ENCODE results near the gene CNTN4.
"Not testable (repeated sequence)": the region's sequence is repeated elsewhere in the genome, so short reads cannot be mapped to it uniquely, and the experiment has no call there.

Gene CNTN4

GRCh38 chr3:2727101-2727500 is 628.4 kb downstream of the CNTN4 start:
- DNase-seq = no peak

GRCh38 chr3:2727610-2728318 is 629.1 kb downstream of the CNTN4 start:
- DNase-seq = no peak

- no peak for DNase-seq
These were observed 633.2 kb downstream of the CNTN4 start for GRCh38 chr3:2731843-2732242.

GRCh38 chr3:2735392-2735894 is 636.8 kb downstream of the CNTN4 start:
- DNase-seq = no peak

GRCh38 chr3:2741516-2741915 is 642.9 kb downstream of the CNTN4 start:
- DNase-seq = no peak

- DNase-seq = no peak
These were observed 666.4 kb downstream of the CNTN4 start for GRCh38 chr3:2765002-2765579.

- no peak for DNase-seq
These were observed 671.8 kb downstream of the CNTN4 start for GRCh38 chr3:2770451-2770850.

GRCh38 chr3:2771193-2771592 is 672.5 kb downstream of the CNTN4 start:
- no peak for DNase-seq

GRCh38 chr3:2771741-2772140 is 673.1 kb downstream of the CNTN4 start:
- no peak for DNase-seq

GRCh38 chr3:2772803-2773202 is 674.1 kb downstream of the CNTN4 start:
- DNase-seq = no peak

- no peak for DNase-seq
These were observed 676.0 kb downstream of the CNTN4 start for GRCh38 chr3:2774481-2775249.

GRCh38 chr3:2783261-2783660 is 684.6 kb downstream of the CNTN4 start:
- no peak for DNase-seq

- DNase-seq = no peak
These were observed 686.0 kb downstream of the CNTN4 start for GRCh38 chr3:2784627-2785026.

GRCh38 chr3:2790266-2790815 is 691.7 kb downstream of the CNTN4 start:
- DNase-seq = no peak

GRCh38 chr3:2792432-2792831 is 693.8 kb downstream of the CNTN4 start:
- DNase-seq = no peak

- DNase-seq = no peak
These were observed 695.3 kb downstream of the CNTN4 start for GRCh38 chr3:2793987-2794386.

- no peak for DNase-seq
These were observed 703.8 kb downstream of the CNTN4 start for GRCh38 chr3:2802429-2802828.

GRCh38 chr3:2807514-2807913 is 708.8 kb downstream of the CNTN4 start:
- no peak for DNase-seq

GRCh38 chr3:2810723-2811122 is 712.1 kb downstream of the CNTN4 start:
- DNase-seq = no peak

- DNase-seq = no peak
These were observed 720.9 kb downstream of the CNTN4 start for GRCh38 chr3:2819571-2819970.

- DNase-seq = not testable (repeated sequence)
These were observed 722.3 kb downstream of the CNTN4 start for GRCh38 chr3:2820982-2821381.

- DNase-seq = no peak
These were observed 723.9 kb downstream of the CNTN4 start for GRCh38 chr3:2822611-2823010.

GRCh38 chr3:2823031-2823430 is 724.4 kb downstream of the CNTN4 start:
- no peak for DNase-seq
